IMR-90 (cell line): Measurements from ENCODE around the gene ZBTB32.

Source experiments
- BHLHE40 ChIP-seq: fragments of 150-350 bp; IDR thresholded peaks from 2 replicates; pipeline ENCODE4 v1.6.1; 2016; ENCODE audit warnings: mild to moderate bottlenecking, low read depth, low read length
- CTCF ChIP-seq: conservative IDR thresholded peaks from 2 replicates; pipeline ENCODE4 v1.5.1; 2012; ENCODE audit warnings: mild to moderate bottlenecking, low read depth, low read length, improper control_type of control experiment
- MXI1 ChIP-seq: IDR thresholded peaks from 2 replicates; pipeline ENCODE4 v1.6.1; 2012; ENCODE audit warnings: low read depth, mild to moderate bottlenecking, low read length, moderate library complexity, borderline replicate concordance
- POLR2A ChIP-seq: IDR thresholded peaks from 2 replicates; pipeline ENCODE4 v1.6.1; 2012; ENCODE audit warnings: mild to moderate bottlenecking, low read depth, low read length
- RAD21 ChIP-seq: IDR thresholded peaks from 2 replicates; pipeline ENCODE4 v1.6.1; 2012; ENCODE audit warnings: low read length, improper control_type of control experiment
- RFX5 ChIP-seq: IDR thresholded peaks from 2 replicates; pipeline ENCODE4 v1.8.0; 2012; ENCODE audit warnings: low read depth, mild to moderate bottlenecking, low read length, moderate library complexity
- SMC3 ChIP-seq: fragments of 150-350 bp; IDR thresholded peaks from 2 replicates; pipeline ENCODE4 v1.6.1; 2016; ENCODE audit warnings: low read depth, mild to moderate bottlenecking, antibody characterized with exemption, low read length, moderate library complexity

- TF ChIP-seq CTCF (no peak), MXI1 (no peak), BHLHE40 (no peak), POLR2A (no peak), SMC3 (no peak), RFX5 (no peak), RAD21 (no peak)
Observed at GRCh38 chr19:35738887-35739229, 34.5 kb downstream of the ZBTB32 start.
